HG03460 (cell line): Measurements from ENCODE around the gene DBI.
"Not testable (repeated sequence)": the region's sequence is repeated elsewhere in the genome, so short reads cannot be mapped to it uniquely, and the experiment has no call there.

Source experiments
- ATAC-seq: cut with Tn5 transposase; IDR thresholded peaks from one replicate; pipeline ENCODE4 v1.9.1; 2021; ENCODE audit not compliant: unreplicated experiment

Gene DBI

GRCh38 chr2:119364798-119365197, 2.0 kb upstream of the DBI start:
- ATAC-seq = no peak

- ATAC-seq = no peak
Measured at GRCh38 chr2:119365436-119365835, 1.3 kb upstream of the DBI start.

GRCh38 chr2:119366161-119366648, 572 bp upstream of the DBI start:
- no peak for ATAC-seq

- peak; percentile 40 for ATAC-seq
Measured at GRCh38 chr2:119367472-119368099, 809 bp downstream of the DBI start.

GRCh38 chr2:119369845-119370244, 3.1 kb downstream of the DBI start:
- ATAC-seq = no peak

- no peak for ATAC-seq
Measured at GRCh38 chr2:119371111-119371510, 4.3 kb downstream of the DBI start.

GRCh38 chr2:119372778-119373568, 6.2 kb downstream of the DBI start:
- ATAC-seq = no peak

- ATAC-seq = not testable (repeated sequence)
Measured at GRCh38 chr2:119373907-119374745, 7.3 kb downstream of the DBI start.

GRCh38 chr2:119376406-119376805, 9.6 kb downstream of the DBI start:
- not testable (repeated sequence) for ATAC-seq

GRCh38 chr2:119376810-119377209, 10.0 kb downstream of the DBI start:
- no peak for ATAC-seq

GRCh38 chr2:119377294-119377992, 10.7 kb downstream of the DBI start:
- no peak for ATAC-seq

- no peak for ATAC-seq
Measured at GRCh38 chr2:119377993-119378345, 11.2 kb downstream of the DBI start.

- no peak for ATAC-seq
Measured at GRCh38 chr2:119378566-119378965, 11.8 kb downstream of the DBI start.

GRCh38 chr2:119383410-119384140, 16.8 kb downstream of the DBI start:
- ATAC-seq = no peak

- no peak for ATAC-seq
Measured at GRCh38 chr2:119384971-119385370, 18.2 kb downstream of the DBI start.

GRCh38 chr2:119385466-119385865, 18.7 kb downstream of the DBI start:
- no peak for ATAC-seq

- ATAC-seq = peak; percentile 84
Measured at GRCh38 chr2:119387381-119388129, 20.8 kb downstream of the DBI start.

GRCh38 chr2:119389615-119390306, 23.0 kb downstream of the DBI start:
- ATAC-seq = no peak
